ENCODE measurements around the gene OSBPL1A.

The OSBPL1A gene

DNA sequence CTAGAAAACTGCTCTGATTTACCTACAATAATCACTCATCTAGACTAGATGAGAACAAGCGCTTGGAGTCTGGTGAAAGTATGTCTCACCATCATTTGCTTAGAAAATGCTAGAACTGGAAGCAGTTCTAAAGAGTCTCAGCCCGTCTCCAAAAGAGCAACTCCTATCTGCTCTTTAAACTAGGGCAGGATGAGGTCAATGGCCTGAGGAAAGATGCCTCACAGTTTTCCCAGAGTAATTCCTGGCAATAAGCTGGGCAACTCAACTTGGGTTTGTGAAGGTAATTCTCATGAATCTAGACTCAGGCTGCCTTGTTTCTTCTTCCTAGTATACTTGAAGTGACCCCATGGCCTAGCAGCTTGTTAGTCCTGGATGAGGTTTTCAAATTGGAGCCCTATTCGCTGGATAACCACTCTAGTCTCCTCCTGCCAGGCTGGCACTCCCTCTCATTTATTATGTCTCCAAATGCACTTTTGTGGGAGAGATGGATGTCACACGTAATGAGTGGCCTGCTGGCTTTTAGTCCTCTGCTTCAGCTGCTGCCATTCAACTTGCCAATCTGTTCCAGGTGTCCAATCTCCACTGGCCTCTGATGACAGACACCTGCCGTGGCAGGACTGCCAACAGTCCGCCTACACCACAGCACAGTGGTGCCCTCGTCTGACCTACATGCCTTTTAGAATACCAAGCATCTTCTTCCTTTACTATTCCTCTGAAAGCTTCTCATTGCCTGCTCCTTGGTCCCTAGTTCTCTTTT, 177.9 kb downstream of the OSBPL1A start:
- no peak for DNase-seq (ENCODE audit: low spot score)

GRCh38 chr18:24214913-24215312, 182.7 kb downstream of the OSBPL1A start:
- no peak for DNase-seq (ENCODE audit: low spot score)

GRCh38 chr18:24214144-24214543, 183.5 kb downstream of the OSBPL1A start:
- no peak for DNase-seq (ENCODE audit: low spot score)

GRCh38 chr18:24212939-24213338, 184.7 kb downstream of the OSBPL1A start:
- no peak for DNase-seq (ENCODE audit: low spot score)

DNA sequence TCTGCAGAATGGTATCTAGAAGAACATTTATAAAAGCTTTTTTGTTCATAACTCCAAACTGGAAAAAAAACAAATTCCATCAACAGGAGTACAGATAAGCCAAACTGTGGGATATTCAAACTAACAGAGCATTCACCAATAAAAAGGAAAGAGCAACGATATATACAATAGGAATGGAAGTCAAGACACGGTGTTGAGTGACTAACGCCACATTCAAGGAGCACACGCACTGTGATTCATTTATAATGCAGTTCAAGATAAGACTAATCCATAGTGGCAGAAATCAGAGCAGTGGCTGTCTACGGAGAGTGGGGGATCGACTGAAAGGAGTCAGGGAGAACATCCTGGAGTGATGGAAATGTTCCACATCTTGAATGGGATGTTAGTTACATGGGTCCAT, 188.1 kb downstream of the OSBPL1A start:
- no peak for DNase-seq (ENCODE audit: low spot score)

DNA sequence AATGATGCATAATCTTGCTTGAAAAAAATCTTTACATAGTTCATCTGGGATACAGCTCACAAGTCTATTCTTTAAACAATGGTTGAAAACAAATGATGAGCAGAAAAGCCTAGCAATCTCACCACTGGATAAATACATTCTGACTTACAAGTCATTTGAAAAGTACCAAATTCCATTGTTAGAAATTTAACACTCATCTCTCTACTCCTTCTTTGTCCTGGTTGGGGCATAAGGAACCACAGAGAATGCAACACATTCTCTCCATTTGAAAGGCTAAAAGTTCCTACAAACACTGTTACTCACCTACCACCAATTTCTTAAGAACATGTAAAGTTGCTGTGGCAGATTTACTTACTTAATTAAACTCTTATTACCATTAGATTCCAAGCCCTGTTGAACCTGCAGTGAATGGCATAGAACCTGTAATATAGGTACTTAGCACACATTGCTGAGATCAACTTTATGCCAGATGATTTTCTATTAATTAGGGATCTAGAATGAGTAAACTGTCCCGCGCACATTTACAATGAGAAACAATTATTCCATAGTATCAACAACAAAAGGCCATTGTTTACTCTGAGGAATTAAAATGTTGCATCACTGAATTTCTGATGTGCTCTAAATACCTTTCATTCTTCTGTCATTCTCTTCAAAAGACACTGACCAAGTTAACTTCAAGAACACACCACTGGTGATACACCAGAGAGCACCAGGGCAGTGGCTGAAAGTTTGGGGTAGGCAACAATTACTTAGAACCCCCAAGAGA, 189.2 kb downstream of the OSBPL1A start:
- no peak for DNase-seq (ENCODE audit: low spot score)

- no peak for DNase-seq (ENCODE audit: low spot score)
Measured at GRCh38 chr18:24204904-24205303, 192.7 kb downstream of the OSBPL1A start.

DNA sequence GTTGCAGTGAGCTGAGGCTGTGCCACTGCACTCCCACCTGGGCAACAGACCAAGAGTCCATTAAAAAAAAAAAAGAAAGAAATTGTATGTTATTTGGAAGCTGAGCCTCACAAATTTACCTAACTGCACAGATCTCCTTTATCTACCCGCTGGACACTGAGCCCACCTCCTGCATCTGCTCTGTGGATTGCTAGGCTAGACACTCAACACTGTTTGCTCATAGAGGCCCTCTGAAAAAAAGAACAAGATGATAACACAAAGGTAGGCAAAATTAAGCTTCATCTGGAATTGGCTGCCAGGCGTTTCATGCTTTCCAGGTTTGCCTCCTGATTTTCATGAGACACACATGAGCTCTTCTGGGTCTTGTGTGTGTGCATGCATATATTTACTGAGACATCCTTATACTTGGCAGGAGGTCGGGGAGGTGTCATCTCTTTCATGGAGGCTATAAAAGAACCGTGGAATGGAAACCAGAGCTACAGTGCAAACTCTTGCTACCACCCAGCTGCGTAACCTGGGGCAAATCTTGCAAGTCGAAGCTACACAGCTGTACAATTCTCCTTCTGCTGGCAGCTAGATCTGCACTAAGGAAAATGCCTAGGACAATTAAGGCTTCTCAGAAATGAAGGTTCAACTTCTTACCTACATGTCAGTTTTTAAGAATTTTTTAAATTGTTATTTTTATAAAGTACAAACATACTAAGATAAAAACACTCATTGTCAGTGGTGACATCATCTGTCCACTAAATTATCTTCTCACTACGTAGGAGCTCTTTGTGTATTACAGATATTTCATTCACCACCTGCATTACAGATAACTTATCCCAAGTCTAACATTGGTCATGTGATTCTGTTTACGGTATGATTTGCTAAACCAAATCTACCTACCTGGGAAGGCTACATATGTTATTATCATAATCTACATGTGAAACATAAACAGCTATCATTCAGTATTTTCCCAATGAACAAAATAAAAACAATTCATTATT, 195.6 kb downstream of the OSBPL1A start:
- no peak for DNase-seq (ENCODE audit: low spot score)

- no peak for DNase-seq (ENCODE audit: low spot score)
Measured at GRCh38 chr18:24200494-24201290, 196.9 kb downstream of the OSBPL1A start.

DNA sequence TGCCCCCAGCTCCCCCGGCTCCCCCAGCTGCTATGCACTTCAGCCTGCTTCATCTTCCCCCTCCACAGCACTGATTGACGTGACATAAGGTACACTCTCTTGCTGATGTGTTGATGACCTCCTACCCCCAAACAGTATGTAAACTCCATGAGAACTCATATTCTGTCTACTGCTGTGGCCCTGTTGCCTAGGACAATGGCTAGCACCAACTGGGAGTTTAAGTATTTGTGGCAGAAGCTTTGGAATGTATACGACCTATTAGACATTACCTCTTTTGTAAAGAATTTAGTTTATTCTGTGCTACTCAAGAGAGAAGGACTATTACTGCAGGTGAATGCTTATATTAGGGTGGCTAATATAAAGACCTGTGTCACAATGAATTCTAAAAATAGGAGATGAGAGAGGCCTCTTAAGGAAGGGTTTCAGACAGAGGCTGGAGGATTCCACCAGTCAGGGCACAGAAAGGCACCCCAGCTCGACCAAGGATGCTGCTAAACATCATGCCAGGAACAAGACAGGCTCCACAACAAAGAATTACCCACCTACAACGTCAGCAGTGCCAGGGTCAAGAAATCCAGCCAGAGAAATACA, 198.2 kb downstream of the OSBPL1A start:
- DNase-seq (ENCODE audit: low spot score), result no peak

- no peak for DNase-seq (ENCODE audit: low spot score)
Measured at GRCh38 chr18:24198461-24198860, 199.2 kb downstream of the OSBPL1A start.

DNA sequence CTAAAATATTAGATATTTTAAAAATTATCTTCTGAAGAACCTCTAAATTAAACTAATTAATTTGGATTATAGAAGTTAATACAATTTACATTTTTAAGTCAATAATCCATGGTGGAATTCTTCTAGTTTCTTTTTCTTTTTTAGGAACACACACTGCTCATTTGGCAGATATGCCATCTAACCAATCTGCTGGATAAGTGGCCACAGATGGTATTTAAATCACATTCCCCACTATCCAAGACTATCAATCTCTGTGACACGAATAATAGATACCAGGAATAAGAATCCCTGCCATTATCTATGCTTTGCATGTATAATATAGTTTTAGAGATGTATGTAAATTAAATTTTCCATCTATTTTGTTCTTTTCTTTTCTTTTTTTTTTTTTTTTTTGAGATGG, 200.2 kb downstream of the OSBPL1A start:
- no peak for DNase-seq (ENCODE audit: low spot score)

DNA sequence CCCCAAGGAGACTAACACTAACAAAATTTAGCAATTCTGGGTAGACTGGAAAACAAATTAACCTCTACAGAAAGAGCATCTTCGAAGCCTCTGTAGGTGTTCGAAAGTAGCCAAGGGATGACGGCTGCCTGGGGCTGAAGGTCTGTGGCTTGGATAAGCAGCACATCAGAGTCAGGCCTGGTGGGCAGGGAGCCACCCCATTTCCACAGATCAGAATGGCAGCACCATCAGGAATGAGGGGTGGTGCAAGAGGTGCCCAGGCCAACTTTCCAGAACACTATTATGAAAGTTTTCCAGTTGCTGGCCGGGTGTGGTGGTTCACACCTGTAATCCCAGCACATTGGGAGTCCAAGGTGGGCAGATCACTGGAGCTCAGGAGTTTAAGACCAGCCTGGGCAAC, 200.9 kb downstream of the OSBPL1A start:
- no peak for DNase-seq (ENCODE audit: low spot score)

DNA sequence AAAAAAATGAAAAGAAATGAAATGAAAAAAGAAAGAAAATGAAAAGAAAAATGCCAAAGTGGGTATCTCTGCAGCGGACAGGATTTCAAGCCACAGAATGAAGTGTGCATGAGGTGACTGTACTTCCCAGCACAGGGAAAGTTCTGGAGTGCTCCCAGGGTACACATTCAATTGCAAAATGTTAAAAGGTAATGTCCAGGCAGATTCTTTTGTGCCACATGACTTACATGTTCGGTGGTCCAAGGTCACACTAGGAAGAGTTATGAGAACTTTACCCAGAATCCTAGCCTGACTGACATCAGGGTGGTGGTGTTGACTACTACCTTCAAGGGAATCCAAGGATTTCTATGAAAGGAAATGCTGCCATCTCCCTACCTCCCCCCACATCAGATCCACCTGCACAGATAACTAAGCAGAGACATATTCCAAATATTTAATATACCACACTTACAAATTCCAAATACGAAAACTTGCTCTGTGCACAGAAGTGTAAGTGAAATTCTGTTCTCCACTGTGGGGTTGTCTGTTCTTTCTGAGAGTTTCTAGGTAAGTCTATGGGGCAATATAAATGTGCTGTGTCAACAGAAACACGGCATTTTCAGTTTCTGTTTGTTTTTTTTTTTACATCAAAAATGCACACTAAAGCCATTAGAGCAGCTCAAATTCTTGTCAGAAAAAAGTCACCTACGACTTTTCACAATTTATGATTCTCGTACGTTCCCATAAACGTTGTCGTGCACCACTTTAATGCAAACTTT, 202.1 kb downstream of the OSBPL1A start:
- DNase-seq (ENCODE audit: low spot score), result no peak

DNA sequence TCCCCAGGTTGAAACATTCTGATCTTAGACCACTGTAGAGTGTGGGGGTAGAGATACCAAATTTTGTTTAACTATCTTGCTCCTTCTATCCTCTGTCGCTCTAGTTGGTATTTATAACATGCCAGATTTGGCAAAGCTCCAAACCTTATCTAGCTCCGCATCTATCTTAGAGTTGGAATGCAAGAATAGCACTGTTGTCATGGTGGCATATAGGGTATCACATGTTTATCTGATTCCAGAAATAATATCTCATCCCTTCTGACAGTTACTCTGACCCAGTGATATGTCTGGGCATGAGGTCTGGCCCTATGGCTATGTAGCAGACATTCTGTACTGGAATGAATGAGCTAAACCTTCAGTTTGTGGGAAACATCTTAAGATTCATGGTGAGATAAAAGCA, 207.0 kb downstream of the OSBPL1A start:
- no peak for DNase-seq (ENCODE audit: low spot score)

GRCh38 chr18:24189664-24190346, 207.8 kb downstream of the OSBPL1A start:
- no peak for DNase-seq (ENCODE audit: low spot score)

GRCh38 chr18:24189007-24189528, 208.6 kb downstream of the OSBPL1A start:
- no peak for DNase-seq (ENCODE audit: low spot score)

GRCh38 chr18:24188120-24188519, 209.5 kb downstream of the OSBPL1A start:
- no peak for DNase-seq (ENCODE audit: low spot score)

- no peak for DNase-seq (ENCODE audit: low spot score)
Measured at GRCh38 chr18:24187689-24188088, 209.9 kb downstream of the OSBPL1A start.

DNA sequence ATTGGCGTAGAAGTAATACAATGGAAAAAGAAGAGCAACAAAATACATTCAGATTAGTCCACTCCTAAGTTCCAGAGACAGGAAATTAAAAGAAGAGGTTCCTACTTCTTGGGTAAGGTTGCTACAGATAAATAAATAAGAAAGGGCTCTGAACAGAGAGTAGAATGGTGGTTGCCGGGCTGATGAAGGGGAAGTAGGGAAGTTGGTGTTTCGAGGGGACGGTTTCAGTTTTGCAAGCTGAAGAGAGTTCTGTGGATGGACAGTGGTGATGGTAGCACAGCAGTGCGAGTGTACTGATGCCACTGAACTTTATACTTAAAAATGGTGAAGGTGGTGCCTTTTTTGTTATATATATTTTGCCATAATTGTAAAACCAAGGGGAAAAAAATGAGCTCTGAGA, 210.6 kb downstream of the OSBPL1A start:
- no peak for DNase-seq (ENCODE audit: low spot score)

Measured in ecto neural progenitor cell (in vitro differentiated cells).